Endometrial microvascular endothelial cells (primary cell): Measurements from ENCODE around the gene ZNF658. TPM values are rescaled to one million over a fixed set of nuclear protein-coding genes. Genes with fewer than 3 reads are reported as not detected.
"Not testable (repeated sequence)": the region's sequence is repeated elsewhere in the genome, so short reads cannot be mapped to it uniquely, and the experiment has no call there.

ENCODE experiments used
- in situ Hi-C: cut with HindIII; loops from 2 replicates; pipeline ENCODE4 v1.10.0; 2017; ENCODE audit warnings: low sequenced_read_pairs, low pct_unique_long_range_greater_than_20kb; ENCODE audit errors: inconsistent ontology term
- total RNA-seq: library from RNA; depleted of rRNA; stranded (reverse); fragments of >200 nt; gene quantifications from one replicate; pipeline ENCODE4 v1.2.3, GENCODE V29; 2015; ENCODE audit errors: inconsistent ontology term

ZNF658 gene
- total RNA-seq: 3.0 TPM

- in situ Hi-C loops: not testable (repeated sequence)
Measured at GRCh38 chr9:66900490-66901131, at the start of gene ZNF658. TSS of gene ZNF658 (plus strand) at chr9:66900725. CDS start at chr9:66903562, 2,837 bp downstream.

GRCh38 chr9:66861732-66862131 lies 38.8 kb upstream of the ZNF658 start:
- in situ Hi-C loops: not testable (repeated sequence)

DNA sequence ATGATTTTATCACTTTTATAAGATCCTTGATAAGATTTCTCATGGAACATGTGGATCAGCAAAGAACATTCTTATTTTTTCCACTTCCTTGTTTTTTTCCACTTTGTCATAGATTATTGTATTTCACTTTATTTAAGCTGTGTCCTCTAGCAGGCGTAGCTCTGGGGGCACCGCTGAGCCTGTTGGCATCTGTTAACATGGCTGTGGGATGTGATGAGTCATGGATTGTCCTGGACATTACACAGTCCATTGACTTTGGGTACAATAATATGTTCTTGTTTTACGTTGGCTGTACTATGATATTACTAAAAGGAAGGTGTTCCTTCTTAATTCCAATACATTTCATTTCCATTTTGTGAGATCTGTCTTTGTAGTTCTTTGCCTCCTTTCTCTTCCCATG lies 31.9 kb upstream of the ZNF658 start:
- in situ Hi-C loops: not testable (repeated sequence)

DNA sequence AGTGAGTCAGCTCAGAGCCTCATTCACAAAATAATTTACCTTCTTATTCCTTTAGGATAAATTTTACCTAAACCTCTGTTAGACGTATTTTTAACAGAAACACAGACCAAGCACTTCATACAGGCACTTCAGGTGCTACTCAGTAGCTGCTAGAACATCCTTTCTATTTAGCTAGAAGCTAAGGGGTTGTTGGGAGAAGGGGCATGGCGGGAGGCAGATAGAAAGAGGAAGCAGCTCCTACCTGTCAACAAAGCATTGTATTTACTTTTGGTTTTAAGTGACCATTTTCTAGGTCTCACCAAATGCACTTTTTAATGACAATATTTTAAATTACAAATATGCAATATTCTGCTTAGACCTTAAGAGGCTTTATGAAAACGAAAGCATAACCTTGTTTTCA lies 19.9 kb upstream of the ZNF658 start:
- in situ Hi-C loops: not testable (repeated sequence)

- in situ Hi-C loops: not testable (repeated sequence)
Measured at GRCh38 chr9:66881847-66882246, 18.7 kb upstream of the ZNF658 start.

DNA sequence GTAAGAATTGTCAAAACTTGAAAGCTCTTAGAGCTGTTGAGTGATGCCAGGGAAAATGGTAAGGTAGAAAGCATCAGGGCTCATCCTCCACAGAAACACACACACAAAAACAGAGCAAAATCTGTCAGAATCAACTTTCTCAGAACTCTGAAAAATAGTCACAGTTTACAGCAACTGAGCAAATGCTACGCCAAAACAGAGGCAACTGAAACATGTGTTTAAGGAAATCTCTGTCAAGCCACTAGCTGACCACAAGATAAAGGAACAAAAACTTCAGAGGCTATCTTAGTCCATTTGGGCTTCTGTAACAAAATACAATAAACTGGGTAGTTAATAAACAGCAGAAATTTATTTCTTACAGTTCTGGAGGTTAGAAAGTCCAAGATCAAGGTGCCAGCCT lies 10.2 kb upstream of the ZNF658 start:
- in situ Hi-C loops: not testable (repeated sequence)

GRCh38 chr9:66901141-66901540 lies 616 bp downstream of the ZNF658 start:
- in situ Hi-C loops: not testable (repeated sequence)

DNA sequence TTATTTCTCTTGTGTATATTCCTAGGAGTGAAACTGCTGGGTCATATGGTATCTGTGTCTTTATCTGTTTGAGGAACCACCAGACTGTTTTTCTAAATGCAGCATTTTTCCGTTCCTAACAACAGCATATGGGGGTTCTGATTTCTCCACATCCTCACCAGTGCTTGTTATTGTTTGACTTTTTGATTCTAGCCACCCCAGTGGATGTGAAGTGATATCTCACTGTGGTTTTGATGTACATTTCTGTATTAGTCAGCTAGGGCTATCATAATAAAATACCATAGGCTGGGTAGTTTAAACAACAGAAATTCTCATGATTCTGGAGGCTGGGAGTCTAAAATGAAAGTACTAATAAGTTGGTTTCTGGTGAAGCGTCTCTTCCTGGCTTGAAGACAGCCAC lies 9.0 kb downstream of the ZNF658 start:
- in situ Hi-C loops: not testable (repeated sequence)

- in situ Hi-C loops: not testable (repeated sequence)
Measured at GRCh38 chr9:66920072-66920471, 19.5 kb downstream of the ZNF658 start.

- in situ Hi-C loops: not testable (repeated sequence)
Measured at GRCh38 chr9:66936194-66936870, 35.8 kb downstream of the ZNF658 start.

GRCh38 chr9:66937662-66938061 lies 37.1 kb downstream of the ZNF658 start:
- in situ Hi-C loops: not testable (repeated sequence)

- in situ Hi-C loops: not testable (repeated sequence)
Measured at GRCh38 chr9:66938322-66938721, 37.8 kb downstream of the ZNF658 start.

DNA sequence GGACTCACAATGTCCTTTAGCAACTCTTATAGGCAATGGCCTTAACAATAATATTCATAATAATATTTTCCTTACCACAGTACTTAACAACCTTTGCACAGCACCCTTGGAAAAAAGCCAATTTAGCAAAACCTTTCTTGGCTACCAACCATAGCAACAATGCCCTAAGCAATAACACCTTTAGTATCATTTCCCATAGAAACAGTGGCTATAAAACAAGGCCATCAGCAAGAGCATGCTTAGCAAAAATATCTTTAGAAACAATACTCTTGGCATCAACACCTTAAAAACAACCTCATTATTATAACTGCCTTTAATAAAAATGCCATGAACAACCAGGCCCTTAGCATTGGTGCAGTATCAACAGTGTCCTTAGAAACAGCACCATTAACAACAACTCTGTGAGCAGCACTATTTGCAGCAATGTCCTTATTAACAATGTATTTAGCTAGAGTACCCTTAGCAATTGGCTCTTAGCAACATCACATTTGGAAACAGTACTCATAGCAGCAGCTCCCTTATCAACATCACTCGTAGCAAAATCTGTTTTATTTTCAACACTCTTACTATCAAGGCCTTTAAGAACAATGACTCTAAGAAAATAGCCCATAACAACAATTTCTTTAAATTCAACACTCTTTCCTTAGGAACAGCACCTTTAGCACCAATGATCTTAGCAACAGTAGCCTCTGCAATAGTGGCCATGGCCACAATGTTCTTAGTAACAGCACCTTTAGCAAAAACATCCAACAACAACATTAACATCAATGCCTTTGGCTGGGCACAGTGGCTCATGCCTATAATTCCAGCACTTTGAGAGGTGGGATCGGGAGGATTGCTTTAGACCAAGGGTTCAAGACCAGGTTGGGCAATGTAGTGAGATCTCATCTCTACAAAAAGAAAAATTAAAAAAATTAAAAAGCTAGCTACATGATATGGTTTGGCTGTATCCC lies 39.6 kb downstream of the ZNF658 start:
- in situ Hi-C loops: not testable (repeated sequence)

GRCh38 chr9:66942400-66943155 lies 42.1 kb downstream of the ZNF658 start:
- in situ Hi-C loops: not testable (repeated sequence)

DNA sequence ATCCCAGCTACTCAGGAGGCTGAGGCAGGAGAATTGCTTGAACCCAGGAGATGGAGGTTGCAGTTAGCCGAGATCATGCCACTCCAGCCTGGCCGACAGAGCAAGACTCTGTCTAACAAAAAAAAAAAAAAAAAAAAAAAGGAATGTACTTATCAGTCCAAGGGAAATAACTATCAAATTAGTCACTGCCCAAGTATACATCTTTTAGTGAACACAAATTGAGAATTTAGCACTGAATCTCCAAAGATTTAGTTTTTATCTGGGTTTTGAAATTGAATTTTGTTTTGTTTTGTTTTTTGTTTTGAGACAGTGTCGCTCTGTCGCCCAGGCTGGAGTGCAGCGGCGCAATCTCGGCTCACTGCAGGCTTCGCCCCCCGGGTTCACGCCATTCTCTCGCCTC lies 52.1 kb downstream of the ZNF658 start:
- in situ Hi-C loops: not testable (repeated sequence)
